Keratinocyte (primary cell): ENCODE measurements around the gene SCAMP1.

ENCODE experiments used
- EZH2 ChIP-seq: IDR thresholded peaks from one replicate; pipeline ENCODE4 v1.6.1; 2012; ENCODE audit warnings: inconsistent platforms, mild to moderate bottlenecking, low read length, moderate library complexity
- TF ChIP-seq, protein P1 (sequence below), 3 experiments: IDR thresholded peaks in 1 of 3; conservative IDR thresholded peaks in 1 of 3; optimal IDR thresholded peaks in 1 of 3; 2 replicates in 2 of 3; 3 replicates in 1 of 3; pipeline versions ENCODE3 to v1.5.1; 2011; ENCODE audit warnings: low read length in 3 of 3, mild to moderate bottlenecking in 3 of 3, moderate library complexity in 2 of 3, control low read depth in 1 of 3, inconsistent platforms in 1 of 3; ENCODE audit not compliant: insufficient read depth in 2 of 3; ENCODE audit errors: extremely low read depth in 1 of 3

DNA sequence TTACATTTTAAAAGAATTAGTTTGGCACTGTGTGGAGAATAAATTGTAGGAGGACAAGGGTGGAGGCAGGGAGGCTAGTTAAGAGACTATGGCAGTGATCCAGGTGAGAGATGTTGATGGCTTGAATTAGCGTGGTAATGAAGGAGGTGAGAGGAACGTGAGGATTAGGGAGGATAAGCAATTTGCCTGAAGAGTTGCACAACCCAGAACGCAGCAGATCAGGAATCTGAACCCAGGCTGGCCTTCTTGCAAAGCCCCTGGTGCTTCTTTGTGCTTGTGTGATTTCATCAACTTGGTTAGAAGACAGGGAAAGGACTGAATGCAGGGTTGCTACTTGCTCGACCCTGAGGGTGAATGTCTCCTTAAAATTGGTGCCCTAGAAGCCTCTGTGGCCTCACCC lies 6.9 kb upstream of the SCAMP1 start:
- TF ChIP-seq EZH2 = no peak
- TF ChIP-seq, protein P1, sequence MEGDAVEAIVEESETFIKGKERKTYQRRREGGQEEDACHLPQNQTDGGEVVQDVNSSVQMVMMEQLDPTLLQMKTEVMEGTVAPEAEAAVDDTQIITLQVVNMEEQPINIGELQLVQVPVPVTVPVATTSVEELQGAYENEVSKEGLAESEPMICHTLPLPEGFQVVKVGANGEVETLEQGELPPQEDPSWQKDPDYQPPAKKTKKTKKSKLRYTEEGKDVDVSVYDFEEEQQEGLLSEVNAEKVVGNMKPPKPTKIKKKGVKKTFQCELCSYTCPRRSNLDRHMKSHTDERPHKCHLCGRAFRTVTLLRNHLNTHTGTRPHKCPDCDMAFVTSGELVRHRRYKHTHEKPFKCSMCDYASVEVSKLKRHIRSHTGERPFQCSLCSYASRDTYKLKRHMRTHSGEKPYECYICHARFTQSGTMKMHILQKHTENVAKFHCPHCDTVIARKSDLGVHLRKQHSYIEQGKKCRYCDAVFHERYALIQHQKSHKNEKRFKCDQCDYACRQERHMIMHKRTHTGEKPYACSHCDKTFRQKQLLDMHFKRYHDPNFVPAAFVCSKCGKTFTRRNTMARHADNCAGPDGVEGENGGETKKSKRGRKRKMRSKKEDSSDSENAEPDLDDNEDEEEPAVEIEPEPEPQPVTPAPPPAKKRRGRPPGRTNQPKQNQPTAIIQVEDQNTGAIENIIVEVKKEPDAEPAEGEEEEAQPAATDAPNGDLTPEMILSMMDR (optimal IDR thresholded peaks at IDR 0.05 in 1 of 3, IDR thresholded peaks at IDR 0.05 in 1 of 3, conservative IDR thresholded peaks at IDR 0.05 in 1 of 3; ENCODE audit: extremely low read depth in 1 of 3, insufficient read depth in 2 of 3, low read length in 3 of 3) = no peak
